HG02973 (cell line): ENCODE results near the gene PAMR1.
"Not testable (repeated sequence)": the region's sequence is repeated elsewhere in the genome, so short reads cannot be mapped to it uniquely, and the experiment has no call there.

Experiments used
- ATAC-seq: cut with Tn5 transposase; IDR thresholded peaks from one replicate; pipeline ENCODE4 v1.9.1; 2021; ENCODE audit warnings: moderate library complexity; ENCODE audit not compliant: unreplicated experiment

PAMR1 gene

GRCh38 chr11:35545391-35546003, 20.1 kb upstream of the PAMR1 start:
- ATAC-seq, result no peak

DNA sequence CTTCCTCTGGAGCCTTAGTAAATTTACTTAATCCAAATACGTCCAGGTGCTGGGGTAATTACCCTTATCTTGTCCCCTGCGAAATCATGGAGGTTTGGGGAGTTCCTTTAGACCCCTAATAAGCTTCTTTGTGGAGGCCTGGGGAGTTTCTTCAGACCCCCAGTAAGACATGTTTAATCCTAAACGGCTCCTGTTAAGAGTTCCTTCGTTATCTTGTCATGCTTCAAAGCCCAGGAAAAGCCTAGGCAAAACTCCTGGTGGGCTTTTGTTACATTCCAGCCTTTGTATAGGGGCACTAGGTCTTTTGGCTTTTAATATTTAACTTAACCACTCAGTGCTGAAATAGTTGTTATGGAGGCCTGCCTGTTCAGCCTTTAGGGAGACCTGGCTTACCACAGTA, 18.1 kb upstream of the PAMR1 start:
- ATAC-seq, result no peak

GRCh38 chr11:35541621-35542375, 16.4 kb upstream of the PAMR1 start:
- ATAC-seq, result no peak

DNA sequence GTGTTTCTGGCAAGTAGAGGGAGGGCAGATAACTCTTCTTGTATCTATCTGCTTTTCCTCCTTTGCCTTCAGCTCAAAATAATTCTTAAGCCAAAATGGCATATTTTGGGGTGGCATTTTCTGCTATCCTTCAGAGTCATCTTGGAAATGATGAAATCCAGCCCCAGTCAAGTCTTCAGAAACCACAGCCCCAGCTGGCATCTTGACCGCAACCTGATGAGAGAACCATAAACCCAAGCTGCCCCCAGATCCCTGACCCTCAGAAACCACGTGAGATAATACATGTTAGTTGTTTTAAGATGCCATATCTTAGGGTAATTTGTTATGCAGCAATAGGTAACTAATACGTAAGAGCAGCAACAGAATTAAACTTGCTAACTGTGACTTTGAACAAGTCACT, 15.1 kb upstream of the PAMR1 start:
- no peak for ATAC-seq

GRCh38 chr11:35539781-35540281, 14.4 kb upstream of the PAMR1 start:
- no peak for ATAC-seq

- ATAC-seq, result no peak
Observed at GRCh38 chr11:35539256-35539655, 13.8 kb upstream of the PAMR1 start.

- no peak for ATAC-seq
Observed at GRCh38 chr11:35536470-35536869, 11.1 kb upstream of the PAMR1 start.

DNA sequence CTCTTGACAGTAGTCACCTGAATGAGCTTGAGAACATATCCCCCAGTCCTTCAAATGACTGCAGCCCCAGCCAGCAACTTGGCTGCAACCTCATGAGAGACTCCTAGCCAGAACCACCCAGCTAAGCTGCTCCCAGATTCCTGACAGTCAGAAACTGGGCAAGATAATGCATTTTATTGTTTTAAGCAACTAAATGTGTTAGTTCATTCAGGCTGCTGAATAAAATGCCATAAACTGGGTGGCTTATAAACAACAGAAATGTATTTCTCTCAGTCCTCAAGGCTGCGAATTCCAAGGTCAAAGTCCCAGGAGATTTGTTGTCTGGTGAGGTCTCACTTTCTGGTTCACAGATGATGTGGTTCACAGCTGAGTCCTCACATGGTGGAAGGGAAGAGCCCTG, 5.8 kb upstream of the PAMR1 start:
- no peak for ATAC-seq

DNA sequence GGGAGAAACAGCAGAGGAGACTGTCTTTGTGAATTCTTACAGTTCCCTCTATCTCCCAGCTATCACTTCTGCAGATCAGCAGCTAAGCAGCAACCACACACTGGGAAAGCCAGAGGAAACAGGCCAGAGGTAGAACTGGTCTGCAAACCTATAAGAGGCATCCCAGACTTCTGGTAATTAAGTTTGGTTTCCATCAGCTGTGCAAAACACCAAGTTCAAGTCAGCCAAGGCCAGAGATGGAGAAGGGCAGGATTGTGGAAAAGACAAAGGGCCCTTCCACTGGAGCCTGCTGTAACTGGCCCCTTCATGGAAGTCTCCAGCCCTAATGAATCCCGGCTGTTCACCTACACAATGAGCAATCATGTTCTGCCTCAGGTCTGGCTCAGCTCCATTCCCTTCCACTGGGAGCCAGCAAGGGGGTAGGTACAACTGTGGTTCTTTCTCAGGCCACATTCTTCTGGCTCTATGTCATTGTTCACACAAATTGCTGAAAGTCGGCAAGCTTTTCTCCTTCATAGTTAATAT, 4.6 kb upstream of the PAMR1 start:
- no peak for ATAC-seq

GRCh38 chr11:35526370-35526792, 965 bp upstream of the PAMR1 start:
- ATAC-seq, result no peak

GRCh38 chr11:35524780-35525179, 636 bp downstream of the PAMR1 start:
- no peak for ATAC-seq

GRCh38 chr11:35523861-35524260, 1.6 kb downstream of the PAMR1 start:
- no peak for ATAC-seq

DNA sequence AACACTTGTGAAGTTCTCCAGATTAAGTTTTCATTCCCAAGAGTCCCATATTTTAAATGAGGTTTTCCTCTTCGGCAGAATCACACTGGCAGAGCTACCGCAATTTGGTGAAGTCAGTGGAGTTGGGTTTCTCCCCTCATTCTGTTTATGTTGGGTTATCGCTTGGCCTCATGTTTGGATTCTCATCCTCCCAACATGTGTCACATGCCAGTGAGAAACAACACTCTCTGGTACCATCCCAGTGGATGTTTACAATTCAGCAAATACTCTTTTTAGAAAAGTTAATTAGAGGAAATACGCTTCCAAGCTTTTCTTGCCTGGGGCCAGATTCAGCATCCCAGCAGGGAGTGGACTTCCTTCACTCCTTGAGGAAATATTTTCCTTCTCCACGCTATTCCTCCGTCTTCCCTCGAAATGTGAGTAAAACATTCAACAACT, 2.1 kb downstream of the PAMR1 start:
- no peak for ATAC-seq

- ATAC-seq, result not testable (repeated sequence)
Observed at GRCh38 chr11:35522091-35522490, 3.3 kb downstream of the PAMR1 start.

- ATAC-seq, result no peak
Observed at GRCh38 chr11:35520376-35520775, 5.0 kb downstream of the PAMR1 start.

- no peak for ATAC-seq
Observed at GRCh38 chr11:35518766-35519165, 6.7 kb downstream of the PAMR1 start.

- no peak for ATAC-seq
Observed at GRCh38 chr11:35517481-35517880, 7.9 kb downstream of the PAMR1 start.

DNA sequence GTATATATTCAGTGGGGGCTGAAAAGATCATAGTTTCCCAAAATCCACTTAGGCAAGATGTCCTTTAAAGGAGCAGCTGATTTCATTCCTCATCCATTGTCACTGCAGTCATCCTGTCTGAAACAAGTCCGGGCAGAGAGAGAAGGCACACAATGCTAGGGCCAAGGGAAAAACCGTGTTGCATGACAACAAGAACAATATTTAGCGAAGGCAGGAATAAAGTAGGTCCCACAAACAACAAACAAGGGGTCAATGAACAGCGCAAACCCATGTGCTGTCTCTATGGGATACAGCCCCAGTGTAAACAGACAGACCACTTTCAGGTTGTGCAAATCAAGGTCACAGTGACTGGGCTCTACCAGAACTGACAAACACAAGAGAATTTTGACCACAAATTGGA, 9.0 kb downstream of the PAMR1 start:
- ATAC-seq, result no peak

DNA sequence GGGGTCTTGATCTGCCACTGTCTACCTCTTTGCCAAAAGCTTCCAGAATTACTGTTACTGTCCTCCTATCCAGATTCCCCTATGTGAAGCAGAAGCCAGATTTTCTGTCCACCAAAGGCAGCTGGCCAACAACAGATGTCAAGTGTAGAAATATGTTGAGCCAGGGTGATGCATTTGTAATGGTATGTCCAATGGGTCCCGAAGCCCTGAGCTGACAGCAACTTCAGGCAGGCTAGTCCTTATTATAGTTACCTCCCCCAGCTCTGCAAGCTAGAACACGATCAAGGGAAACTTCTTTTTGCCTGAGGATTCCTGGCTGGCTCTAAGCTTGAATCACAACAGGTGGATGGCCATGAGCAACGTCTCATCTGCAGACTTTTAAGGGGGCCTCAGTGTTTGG, 10.2 kb downstream of the PAMR1 start:
- no peak for ATAC-seq

DNA sequence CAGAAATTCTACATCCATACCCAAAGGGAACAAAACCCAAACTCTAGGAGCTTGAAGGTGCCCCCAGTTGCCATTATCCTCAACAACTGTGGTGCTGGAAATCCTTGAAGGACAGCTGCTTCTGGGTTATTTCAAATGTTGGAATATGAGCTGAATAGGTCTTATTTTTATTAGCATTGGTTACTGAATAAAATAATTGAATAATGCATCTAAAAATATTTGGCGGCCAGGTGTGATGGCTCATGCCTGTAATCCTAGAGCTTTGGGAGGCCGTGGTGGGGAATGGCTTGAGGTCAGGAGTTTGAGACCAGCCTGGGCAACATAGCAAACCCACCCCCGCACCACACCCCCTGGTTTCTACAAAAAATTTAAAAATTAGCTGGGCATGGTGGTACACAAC, 10.9 kb downstream of the PAMR1 start:
- no peak for ATAC-seq

- no peak for ATAC-seq
Observed at GRCh38 chr11:35511666-35512065, 13.8 kb downstream of the PAMR1 start.

DNA sequence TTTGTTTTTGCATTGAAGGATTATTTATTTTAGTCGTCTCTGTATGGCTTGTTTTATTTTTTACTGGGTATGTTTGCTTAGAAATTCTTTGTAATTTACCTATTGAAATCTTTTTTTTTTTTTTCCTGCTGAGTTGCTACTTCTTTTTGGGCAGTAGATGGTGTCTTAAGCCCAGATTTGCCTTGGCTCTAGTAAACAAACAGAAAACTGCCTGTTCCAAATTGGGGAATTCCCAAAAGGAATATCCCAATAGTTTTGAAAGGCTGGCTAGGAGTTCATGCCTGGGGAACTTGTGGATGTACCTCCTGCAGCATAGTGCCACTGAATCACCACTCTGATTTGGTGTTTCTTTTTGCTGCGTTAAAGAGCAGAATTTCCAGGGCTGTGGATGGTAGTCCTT, 17.7 kb downstream of the PAMR1 start:
- no peak for ATAC-seq
